Cortex of kidney (tissue), 1 donor: ENCODE data around the gene PLCXD3.

Experiments
- DNase-seq: peaks from one replicate; lab custom pipeline; 2025; lab: John Stamatoyannopoulos, UW

PLCXD3 gene

GRCh38 chr5:41413074-41413473 is 97.3 kb downstream of the PLCXD3 start:
- DNase-seq: no peak

DNA sequence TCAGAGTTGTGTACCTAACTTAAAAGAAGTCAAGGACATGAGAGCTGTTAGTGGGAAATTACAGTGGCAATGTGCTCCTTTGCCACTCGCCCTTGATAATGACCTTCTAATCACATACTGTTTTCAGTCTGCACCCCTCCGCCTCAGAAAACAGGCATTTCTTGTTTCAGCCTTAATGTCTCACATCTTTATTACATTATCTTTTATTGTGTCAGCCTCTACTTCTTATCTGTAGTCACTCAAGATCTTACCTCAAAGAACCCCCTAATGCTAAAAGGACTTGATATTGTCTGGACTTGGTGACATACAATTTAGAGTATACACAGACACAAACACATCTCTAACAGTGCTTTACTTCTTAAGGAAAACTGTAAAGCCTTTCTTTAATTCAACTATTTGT is 97.9 kb downstream of the PLCXD3 start:
- DNase-seq: no peak

DNA sequence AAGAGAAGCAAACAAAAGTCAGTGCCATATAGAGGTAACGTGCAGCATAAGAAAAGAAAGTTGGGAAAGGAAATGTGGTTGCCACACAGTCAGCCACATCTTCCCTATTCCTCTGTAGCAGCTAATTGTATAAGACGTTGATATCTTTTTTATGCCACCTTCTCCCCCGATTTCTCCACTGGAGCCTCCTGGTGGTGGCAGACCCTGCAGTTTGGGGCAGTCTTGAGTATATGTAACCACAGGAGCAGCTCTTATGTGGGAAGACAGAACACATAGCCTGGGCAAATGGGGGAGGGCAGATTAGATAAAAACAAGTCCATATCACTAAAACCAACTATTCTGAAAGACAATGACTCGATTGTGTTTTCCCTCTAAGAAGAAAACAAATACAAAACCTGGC is 99.7 kb downstream of the PLCXD3 start:
- DNase-seq: no peak

- DNase-seq: no peak
Measured at GRCh38 chr5:41410307-41410706, 100.1 kb downstream of the PLCXD3 start.

DNA sequence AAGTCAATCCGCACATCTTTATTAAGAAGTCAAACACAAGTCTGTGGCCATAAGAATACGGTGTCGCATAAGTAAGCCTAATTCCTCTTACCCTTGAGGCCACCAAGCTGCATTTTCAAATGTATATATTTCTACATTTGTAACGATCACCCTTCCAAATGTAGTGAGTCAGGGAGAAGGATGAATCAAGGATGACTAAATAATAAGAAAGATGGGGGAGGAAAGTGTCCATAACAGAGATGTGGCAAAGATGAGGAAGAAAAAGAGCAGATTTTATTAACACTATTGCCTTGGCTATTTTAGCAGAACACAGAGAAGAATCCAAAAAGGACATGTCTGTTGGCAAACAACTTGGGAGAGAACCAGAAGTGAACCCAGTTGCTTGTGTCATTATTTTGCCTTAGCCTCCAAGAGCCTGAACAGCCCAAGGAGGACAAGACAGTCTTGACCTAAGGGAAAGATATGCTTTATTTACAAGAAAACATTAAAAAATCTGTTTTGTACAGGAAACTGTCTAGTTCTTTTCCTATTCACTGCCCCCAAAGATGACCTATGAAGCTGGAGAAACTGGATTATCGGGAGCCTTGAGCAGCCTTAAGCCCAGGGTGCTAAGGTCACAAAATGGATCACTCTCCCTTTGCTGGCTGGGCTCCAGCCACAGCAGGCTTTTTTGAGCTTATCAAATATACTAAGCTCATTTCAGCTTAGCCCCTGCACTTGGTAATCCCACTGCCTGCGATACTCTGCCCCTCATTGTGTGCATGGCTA is 101.5 kb downstream of the PLCXD3 start:
- DNase-seq: no peak

GRCh38 chr5:41406936-41407335 is 103.5 kb downstream of the PLCXD3 start:
- no peak for DNase-seq

DNA sequence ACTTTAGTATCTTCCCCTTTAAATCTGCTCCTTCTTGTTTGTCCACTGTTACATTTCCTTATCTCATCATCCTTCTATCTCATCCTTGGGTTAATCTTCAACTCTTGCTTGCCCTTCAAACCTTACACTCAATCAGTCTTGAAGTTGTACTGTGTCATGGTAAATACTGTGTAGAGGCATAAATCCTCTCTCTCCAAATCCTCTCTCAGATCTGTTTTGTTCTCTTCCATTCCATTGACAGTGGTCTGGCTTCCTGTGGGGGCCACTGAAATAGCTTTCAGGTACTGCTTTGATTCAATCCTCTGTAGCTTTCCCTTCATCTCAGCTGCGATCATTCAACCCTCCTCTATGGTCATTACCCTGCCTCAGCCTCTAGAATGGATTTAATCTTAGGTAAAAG is 104.0 kb downstream of the PLCXD3 start:
- DNase-seq: no peak

GRCh38 chr5:41404757-41405156 is 105.6 kb downstream of the PLCXD3 start:
- no peak for DNase-seq

GRCh38 chr5:41403846-41404245 is 106.6 kb downstream of the PLCXD3 start:
- no peak for DNase-seq

- no peak for DNase-seq
Measured at GRCh38 chr5:41402845-41403244, 107.6 kb downstream of the PLCXD3 start.

- DNase-seq: no peak
Measured at GRCh38 chr5:41399839-41400238, 110.6 kb downstream of the PLCXD3 start.

GRCh38 chr5:41392016-41392415 is 118.4 kb downstream of the PLCXD3 start:
- no peak for DNase-seq

GRCh38 chr5:41374631-41375030 is 135.8 kb downstream of the PLCXD3 start:
- no peak for DNase-seq

DNA sequence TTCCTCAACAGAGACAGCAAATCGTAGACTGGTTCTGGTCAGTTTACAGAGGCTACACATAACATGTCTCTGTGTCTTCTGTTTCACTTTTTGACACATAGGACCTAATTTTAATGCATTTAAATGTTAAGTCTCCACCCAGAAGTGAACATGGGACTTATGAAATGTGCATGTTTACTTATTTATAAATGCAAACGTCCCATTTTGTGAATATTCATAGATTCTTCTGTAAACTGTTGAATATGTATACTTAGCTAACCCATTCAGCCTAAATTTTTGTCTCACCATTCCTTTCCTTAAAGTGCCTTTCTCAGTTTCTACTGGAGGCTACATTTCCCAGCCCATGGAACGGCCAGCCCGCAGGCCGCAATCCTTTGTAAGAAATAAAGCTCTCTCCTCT is 137.2 kb downstream of the PLCXD3 start:
- DNase-seq: no peak

GRCh38 chr5:41371738-41372137 is 138.7 kb downstream of the PLCXD3 start:
- DNase-seq: no peak

- DNase-seq: no peak
Measured at GRCh38 chr5:41370482-41370881, 139.9 kb downstream of the PLCXD3 start.

- no peak for DNase-seq
Measured at GRCh38 chr5:41369799-41370198, 140.6 kb downstream of the PLCXD3 start.

DNA sequence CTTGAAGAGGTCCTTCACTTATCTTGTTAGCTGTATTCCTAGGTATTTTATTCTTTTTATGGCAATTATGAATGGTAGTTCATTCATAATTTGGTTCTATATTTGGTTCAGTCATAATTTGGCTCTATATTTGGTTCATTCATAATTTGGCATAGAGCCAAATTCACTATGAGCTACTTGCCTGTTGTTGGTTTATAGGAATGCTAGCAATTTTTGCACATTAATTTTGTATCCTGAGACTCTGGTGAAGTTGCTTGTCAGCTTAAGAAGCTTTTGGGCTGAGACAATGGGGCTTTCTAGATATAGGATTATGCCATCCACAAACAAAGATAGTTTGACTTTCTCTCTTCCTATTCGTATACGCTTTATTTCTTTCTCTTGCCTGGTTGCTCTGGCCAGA is 142.2 kb downstream of the PLCXD3 start:
- no peak for DNase-seq

GRCh38 chr5:41365369-41365768 is 145.0 kb downstream of the PLCXD3 start:
- DNase-seq: no peak

DNA sequence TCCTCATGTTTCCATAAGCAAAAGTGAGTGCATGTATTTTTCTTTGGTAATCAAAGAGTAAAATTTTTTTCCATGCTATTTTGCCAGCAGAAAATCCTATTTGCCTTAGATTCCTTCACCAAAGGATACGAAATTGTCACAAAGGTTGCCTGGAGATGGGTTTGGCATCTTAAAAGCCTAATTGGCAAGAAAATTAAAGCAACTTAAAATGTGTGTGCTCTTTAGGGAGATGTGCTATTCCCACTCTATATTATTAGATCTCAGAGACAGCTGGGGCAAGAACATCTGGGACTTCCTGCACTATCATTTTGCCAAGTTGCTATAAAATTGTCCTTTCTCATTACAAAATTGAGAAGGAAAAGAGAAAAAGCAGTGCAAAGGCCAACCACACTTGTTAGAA is 146.1 kb downstream of the PLCXD3 start:
- DNase-seq: no peak

DNA sequence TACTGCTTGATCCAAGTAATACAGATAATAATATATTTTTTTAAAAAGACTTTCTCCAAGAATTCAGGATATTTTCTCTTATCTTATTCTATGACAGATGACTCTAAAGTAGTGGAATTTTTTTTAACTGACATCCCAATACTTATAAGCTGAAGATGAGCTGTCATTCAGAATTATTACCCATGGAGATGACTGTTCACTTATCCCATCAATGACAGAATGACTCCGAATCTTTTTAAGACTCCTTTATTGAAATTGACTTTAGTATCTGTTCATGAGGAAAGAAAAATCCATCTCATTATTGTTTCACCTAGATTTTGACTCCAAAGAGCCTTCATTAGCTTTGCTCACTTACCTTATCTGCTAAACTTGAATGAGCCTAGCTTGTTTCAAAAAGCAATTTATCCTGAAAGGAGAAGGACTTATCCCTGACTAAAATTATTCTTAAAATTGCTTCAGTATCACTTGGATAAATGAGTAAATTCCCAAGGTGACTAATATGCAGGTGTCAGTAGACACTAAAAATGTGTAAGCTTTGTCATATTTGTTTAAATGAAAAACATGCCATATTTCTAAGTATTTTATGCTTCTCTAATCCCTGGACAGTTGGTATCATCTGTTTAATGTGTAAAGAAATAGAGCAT is 146.9 kb downstream of the PLCXD3 start:
- DNase-seq: no peak

GRCh38 chr5:41356786-41357185 is 153.6 kb downstream of the PLCXD3 start:
- DNase-seq: no peak

GRCh38 chr5:41349846-41350245 is 160.6 kb downstream of the PLCXD3 start:
- DNase-seq: no peak

GRCh38 chr5:41347569-41347968 is 162.8 kb downstream of the PLCXD3 start:
- DNase-seq: no peak
